Tibial artery (tissue), 4 donors: ENCODE results near the gene KLHL6.

Experiments used
- DNase-seq, 2 donors: peaks; one replicate each; pipeline ENCODE4 v3.0.0-alpha.2; 2019
- H3K27ac ChIP-seq, 2 donors: fragments of 200-600 bp; sonication (generic) in 1 of 2; 1 replicate in 1 of 2; 2 replicates in 1 of 2; pipeline ENCODE4 v1.5.1; 2018 to 2019; ENCODE audit warnings: mild to moderate bottlenecking in 1 of 2
- H3K27me3 ChIP-seq, 2 donors: fragments of 200-600 bp; sonication (generic) in 1 of 2; one replicate each; pipeline versions ENCODE4 v1.5.1 to v1.6.0; 2016 to 2019
- H3K36me3 ChIP-seq, 3 donors: fragments of 200-600 bp; sonication (generic) in 2 of 3; one replicate each; pipeline ENCODE4 v1.5.1; 2016 to 2019; ENCODE audit warnings: mild to moderate bottlenecking in 2 of 3
- H3K4me1 ChIP-seq, 4 donors: fragments of 200-600 bp; sonication (generic) in 2 of 4; 1 replicate in 3 of 4; 2 replicates in 1 of 4; pipeline ENCODE4 v1.5.1; 2016 to 2019
- H3K4me3 ChIP-seq, 2 donors: fragments of 200-600 bp; sonication (generic) in 1 of 2; 1 replicate in 1 of 2; 2 replicates in 1 of 2; pipeline ENCODE4 v1.5.1; 2018 to 2019; ENCODE audit warnings: mild to moderate bottlenecking in 2 of 2
- H3K9me3 ChIP-seq, 3 donors: fragments of 200-600 bp; sonication (generic) in 1 of 3; one replicate each; pipeline ENCODE4 v1.5.1; 2016 to 2019
- intact Hi-C: fragments of 100-400 bp; cut with DNase I; formaldehyde crosslinking; loops from one replicate; pipeline ENCODE4 v1.15.0; 2023; ENCODE audit warnings: low total_unique reads
- TF ChIP-seq, protein P1 (sequence below), 2 experiments: fragments of 200-600 bp in 1 of 2; fragments of 450-650 bp in 1 of 2; IDR thresholded peaks; one replicate each; pipeline ENCODE4 v1.5.1; 2017 to 2019; ENCODE audit warnings: antibody characterized with exemption in 2 of 2, mild to moderate bottlenecking in 1 of 2, moderate library complexity in 1 of 2

KLHL6 gene

DNA sequence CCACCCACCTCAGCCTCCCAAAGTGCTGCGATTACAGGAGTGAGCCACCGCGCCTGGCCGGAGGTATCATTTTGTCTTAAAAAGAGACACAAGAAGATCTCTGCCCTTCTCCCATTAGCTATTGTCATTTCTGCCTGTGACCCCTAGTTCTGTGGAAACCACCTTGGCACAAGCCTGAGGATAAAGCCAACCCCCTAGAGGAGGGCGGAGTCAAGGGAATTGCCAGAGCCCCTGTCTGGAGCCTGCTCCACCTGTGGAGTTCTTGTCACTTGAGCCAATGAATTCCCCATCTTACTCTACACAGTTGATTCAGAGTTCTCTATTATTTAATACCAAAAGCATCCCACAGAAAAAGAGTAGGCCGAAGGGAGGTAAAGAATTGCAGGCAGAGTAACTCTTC is 34.9 kb upstream of the KLHL6 start:
- Histone ChIP-seq H3K27me3 (no peaks in the 10 kb centered on the region), H3K27ac (no peak overlapping the region), H3K9me3 (no peaks in the 10 kb centered on the region), H3K4me3 (no peak overlapping the region), H3K36me3 (no peaks in the 10 kb centered on the region), H3K4me1 (no peaks in the 10 kb centered on the region)
- intact Hi-C loops: no loop called here
- TF ChIP-seq, protein P1, sequence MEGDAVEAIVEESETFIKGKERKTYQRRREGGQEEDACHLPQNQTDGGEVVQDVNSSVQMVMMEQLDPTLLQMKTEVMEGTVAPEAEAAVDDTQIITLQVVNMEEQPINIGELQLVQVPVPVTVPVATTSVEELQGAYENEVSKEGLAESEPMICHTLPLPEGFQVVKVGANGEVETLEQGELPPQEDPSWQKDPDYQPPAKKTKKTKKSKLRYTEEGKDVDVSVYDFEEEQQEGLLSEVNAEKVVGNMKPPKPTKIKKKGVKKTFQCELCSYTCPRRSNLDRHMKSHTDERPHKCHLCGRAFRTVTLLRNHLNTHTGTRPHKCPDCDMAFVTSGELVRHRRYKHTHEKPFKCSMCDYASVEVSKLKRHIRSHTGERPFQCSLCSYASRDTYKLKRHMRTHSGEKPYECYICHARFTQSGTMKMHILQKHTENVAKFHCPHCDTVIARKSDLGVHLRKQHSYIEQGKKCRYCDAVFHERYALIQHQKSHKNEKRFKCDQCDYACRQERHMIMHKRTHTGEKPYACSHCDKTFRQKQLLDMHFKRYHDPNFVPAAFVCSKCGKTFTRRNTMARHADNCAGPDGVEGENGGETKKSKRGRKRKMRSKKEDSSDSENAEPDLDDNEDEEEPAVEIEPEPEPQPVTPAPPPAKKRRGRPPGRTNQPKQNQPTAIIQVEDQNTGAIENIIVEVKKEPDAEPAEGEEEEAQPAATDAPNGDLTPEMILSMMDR (IDR thresholded peaks at IDR 0.05): no peak
- DNase-seq: no peak

DNA sequence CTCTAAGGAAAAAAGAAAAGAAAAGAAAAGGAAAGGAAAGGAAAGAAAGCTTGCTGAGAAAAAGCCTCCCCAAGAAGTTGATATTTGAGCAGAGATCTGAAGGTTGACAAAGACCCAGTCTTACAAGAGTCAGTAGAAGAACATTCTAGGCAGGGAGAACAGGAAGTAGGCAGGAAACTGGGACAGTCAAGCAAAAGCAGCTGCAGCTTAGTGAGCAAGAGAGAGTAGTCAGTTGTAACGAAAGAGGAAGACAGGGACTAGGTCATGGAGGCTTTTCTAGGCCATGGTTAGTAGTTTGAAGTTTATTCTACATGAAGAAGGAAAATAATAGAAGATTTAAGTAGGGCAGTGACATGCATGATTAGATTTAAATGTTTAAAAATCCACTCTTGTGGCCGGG is 31.8 kb upstream of the KLHL6 start:
- Histone ChIP-seq H3K27ac (no peak overlapping the region), H3K36me3 (no peaks in the 10 kb centered on the region), H3K4me1 (peaks cover 0 to 10% (median 8%) of the 10 kb centered on the region in 4 donors), H3K4me3 (no peak overlapping the region), H3K9me3 (no peaks in the 10 kb centered on the region), H3K27me3 (no peaks in the 10 kb centered on the region)
- DNase-seq: no peak
- intact Hi-C loops: no loop called here
- TF ChIP-seq, protein P1 (IDR thresholded peaks at IDR 0.05): no peak

DNA sequence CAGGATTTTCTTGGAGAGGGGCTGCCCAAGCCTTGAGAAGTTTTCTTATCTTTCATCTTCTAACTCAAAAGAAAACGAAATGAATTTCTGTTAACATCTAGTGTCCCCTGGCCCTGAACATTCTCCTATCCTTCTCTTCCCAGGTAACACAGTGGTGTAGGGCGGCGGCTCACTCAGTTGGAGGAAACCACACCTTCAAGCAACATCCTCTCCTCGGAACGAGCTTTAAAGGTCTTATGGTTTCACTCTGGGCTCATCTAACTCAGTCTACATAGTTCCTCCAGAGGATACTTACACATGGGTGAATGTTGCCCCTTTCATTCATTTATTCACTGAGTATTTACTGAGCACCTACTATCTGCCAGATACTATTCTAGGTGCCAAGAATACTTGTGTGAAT is 31.0 kb upstream of the KLHL6 start:
- Histone ChIP-seq H3K27me3 (no peaks in the 10 kb centered on the region), H3K4me1 (peaks cover 0 to 10% (median 8%) of the 10 kb centered on the region in 4 donors), H3K9me3 (no peaks in the 10 kb centered on the region), H3K27ac (no peak overlapping the region), H3K36me3 (no peaks in the 10 kb centered on the region), H3K4me3 (no peak overlapping the region)
- no peak for DNase-seq
- intact Hi-C loops: no loop called here
- TF ChIP-seq, protein P1 (IDR thresholded peaks at IDR 0.05): no peak

DNA sequence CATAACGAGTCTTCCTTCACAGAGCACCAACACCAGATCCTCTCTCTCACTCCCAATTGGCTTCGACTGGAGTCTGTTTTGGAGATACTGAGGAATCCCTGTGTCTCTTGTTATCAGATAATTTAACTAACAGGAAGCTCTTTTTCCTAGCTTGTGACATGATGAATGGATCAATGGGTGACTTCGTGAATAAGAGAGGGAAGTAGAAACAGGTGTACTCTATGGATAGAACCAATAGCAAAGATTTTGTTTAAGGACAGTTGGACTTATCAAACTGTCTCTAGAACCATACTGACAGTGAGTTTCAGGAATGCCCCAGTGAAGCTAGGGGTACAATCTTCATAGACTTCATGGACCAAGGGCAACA is 29.4 kb upstream of the KLHL6 start:
- TF ChIP-seq, protein P1 (IDR thresholded peaks at IDR 0.05): no peak
- no peak overlapping the region for H3K27ac ChIP-seq
- H3K4me3 ChIP-seq: no peak overlapping the region
- intact Hi-C loops: no loop called here
- H3K4me1 ChIP-seq: peaks cover 0 to 10% (median 8%) of the 10 kb centered on the region in 4 donors
- DNase-seq: no peak
- H3K27me3 ChIP-seq: no peaks in the 10 kb centered on the region
- H3K36me3 ChIP-seq: no peaks in the 10 kb centered on the region
- no peaks in the 10 kb centered on the region for H3K9me3 ChIP-seq

DNA sequence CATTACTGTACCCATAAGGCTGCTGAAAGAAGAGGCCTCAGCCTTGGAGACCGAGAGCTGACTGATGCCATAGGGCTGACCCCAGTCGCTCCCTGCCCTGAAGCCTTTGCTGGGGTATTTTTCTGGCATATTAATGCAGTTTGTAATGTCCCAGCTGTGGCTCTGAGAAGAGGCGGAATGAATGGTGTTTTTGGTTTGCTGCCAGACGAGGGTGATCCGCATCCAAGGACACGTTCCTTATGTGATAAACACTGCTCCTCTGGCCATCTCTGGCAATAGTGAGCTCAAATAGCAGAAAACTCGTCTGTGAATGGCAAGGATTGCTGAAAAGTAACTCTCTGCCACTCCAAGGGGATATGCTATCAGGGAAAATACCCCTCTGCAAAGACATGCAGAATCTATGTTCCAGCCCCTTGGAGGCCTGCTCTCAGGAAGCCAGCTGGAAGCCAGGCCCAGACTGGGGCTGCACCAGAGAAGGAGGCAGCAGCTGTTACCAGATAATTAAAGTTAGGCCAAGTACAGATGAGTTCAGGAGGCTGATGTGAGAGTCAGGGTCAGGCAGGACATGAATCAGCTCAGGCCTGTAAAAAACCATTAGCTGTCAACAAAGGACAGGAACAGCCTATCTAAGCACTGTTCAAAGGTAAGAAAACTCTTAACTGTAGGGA is 28.9 kb upstream of the KLHL6 start:
- Histone ChIP-seq H3K36me3 (no peaks in the 10 kb centered on the region), H3K4me1 (peaks cover 0 to 10% (median 8%) of the 10 kb centered on the region in 4 donors), H3K27ac (no peak overlapping the region), H3K27me3 (peaks cover 0 to 2% of the 10 kb centered on the region in 2 donors), H3K9me3 (no peaks in the 10 kb centered on the region), H3K4me3 (no peak overlapping the region)
- TF ChIP-seq, protein P1 (IDR thresholded peaks at IDR 0.05): no peak
- no peak for DNase-seq
- intact Hi-C loops: no loop called here
